ENCODE results near the gene MYL5.
"Not testable (repeated sequence)": the region's sequence is repeated elsewhere in the genome, so short reads cannot be mapped to it uniquely, and the experiment has no call there.

MYL5 gene

DNA sequence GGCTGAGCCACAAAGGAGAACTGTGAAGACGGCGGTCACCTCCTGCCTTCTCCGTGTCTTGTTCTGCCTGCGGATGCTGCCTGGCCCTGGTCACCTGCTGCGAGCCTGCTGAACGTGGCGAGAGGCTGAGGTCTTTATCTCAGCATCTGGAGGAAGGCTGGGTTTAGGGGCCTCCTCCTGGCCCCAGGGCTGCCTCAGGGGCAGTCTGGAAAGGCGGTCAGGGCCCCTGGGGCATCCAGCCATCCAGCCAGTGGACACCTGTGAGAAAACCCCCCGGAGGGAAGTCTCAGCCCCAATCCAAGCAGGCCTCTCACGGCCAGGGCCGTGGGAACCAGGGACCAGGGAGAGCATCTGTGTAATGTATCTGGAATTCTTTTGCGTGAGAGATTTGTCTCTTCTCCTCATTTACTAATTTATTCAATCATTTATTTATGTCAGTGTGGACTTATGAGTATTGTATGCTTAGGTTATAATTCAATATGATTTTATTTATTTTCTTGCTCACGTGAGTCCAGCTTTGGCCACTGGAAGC lies 37.6 kb upstream of the MYL5 start:
- DNase-seq (ENCODE audit: low spot score): no peak

DNA sequence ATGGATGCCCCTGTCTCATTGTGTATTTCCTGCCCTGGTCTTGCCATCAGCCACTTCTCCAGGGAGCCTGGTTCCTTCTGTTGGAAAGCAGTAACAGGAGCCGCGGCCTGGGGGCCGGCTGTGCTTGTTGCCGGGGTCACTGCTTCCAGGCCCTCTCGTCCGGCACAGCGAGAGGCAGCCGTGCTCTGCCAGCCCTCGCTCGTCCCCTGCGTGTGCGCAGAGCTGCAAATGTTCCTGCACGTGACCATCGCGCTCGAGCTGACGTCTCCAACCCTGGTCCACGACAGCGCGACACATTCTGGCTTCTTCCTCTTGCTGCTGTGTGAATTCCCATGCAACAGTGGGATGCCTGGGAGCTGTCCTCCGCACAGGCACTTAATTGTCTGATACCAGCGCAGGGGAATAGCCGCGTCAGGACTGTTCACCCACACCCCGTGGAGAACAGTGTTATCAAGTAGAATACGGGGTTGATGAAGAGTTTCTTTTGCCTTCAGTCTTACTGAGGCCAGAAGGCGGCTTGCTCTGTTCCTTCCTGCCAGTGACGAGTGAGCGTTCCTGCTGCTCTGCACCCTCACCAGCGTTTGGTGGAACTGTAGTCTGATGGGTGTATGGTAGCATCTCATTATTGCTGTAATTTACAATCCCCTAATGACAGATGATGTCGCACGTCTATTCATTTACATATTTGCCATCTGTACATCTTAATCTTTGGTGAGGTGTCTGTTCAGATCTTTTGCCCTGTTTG lies 36.6 kb upstream of the MYL5 start:
- no peak for DNase-seq (ENCODE audit: low spot score)

DNA sequence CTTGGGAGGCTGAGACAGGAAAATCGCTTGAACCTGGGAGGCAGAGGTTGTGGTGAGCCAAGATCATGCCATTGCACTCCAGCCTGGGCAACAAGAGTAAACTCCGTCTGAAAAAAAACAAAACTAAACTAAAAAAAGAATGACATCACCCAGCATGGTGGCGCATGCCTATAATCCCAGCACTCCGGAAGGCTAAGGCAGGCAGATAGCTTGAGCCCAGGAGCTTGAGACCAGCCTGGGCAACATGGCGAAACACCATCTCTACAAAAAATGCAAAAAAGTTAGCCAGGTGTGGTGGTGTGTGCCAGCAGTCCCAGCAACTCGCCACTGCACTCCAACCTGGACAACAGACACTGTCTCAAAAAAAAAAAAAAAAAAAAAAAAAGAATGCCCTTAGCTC lies 32.0 kb upstream of the MYL5 start:
- DNase-seq (ENCODE audit: low spot score): not testable (repeated sequence)

DNA sequence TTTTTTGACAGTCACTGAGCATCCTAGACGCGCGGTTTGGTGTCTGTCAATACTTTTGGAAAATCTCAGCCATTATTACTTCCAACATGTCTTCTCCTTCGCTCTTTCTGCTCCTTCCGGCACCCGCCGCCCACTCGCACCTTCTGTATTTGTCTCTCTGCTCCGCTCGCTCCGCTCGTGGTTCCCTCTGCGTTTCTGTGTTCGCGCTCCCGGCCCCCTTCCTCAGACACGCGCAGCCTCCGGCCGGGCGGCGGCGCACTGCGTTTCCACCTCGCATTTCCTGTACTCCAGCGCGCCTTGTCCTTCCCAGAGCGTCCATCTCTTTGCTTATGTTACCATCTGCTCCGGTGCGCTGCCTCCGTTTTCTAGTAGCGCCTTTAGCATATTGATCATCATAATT lies 27.9 kb upstream of the MYL5 start:
- DNase-seq (ENCODE audit: low spot score): no peak

DNA sequence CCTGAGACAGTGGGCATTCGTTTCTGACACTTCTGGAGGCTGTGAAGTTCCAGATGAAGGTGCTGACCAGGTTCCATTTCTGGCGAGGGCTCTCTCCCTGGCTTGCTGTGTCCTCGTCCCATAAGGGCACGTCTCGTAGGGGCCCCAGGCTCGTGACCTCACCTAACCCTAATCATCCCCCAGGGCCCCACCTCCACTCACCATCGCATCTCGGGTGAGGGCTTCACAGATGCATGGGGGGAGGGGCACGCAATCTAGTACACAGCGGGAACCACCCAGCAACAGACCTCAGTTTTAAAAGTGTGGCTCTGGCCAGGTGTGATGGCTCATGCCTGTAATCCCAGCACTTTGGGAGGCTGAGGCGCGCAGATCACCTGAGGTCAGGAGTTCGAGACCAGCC lies 26.9 kb upstream of the MYL5 start:
- no peak for DNase-seq (ENCODE audit: low spot score)

DNA sequence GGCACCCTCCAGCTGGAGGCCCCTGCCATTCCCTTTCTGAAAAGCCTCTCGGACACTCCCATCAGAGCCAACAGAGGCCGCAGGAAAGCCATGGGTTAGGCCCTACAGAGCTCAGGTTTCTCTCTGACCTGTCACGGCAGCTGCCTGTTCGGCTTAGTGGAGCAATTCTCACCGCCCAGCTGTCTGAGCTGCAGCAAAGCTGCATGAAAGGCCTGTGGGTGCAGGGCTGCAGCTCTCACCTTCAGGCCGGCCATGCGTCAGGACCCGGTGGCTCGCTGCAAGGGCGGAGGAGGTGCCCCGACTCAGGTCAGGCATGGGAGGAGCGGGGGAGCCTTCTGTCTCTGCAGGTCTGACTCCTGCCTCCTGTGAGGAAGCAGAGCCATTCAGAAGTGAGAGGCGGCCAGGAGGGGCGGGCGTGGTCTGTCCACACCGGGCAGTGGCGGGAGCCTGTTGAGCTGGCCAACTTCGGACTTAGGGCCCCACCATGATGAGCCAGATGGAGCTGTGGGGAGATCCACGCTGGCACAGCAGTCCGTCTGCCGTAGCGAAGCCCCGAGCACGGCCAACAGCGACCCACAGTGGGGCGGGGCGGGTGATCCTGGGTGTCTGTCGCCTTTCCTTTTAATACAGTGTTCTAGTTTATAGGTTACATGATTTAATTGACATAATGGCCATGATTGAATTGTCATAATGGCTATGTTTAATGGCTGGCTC lies 25.6 kb upstream of the MYL5 start:
- no peak for DNase-seq (ENCODE audit: low spot score)

DNA sequence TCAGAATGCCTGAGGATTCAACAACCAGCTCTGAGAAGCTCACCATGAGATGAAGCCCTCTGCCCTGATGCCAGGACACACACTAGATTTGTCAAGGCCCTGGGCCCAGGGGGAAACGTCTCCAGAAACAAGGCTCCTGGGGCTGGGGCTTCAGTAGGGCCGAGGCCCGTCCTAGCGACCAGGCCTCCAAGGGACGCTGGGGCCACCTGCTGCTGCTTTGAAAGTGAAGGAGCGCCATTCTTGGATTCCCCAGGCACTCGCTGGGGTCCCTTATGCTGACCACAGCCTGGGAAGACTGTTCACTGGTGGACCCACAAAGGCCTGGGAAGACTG lies 25.1 kb upstream of the MYL5 start:
- DNase-seq (ENCODE audit: low spot score): no peak

DNA sequence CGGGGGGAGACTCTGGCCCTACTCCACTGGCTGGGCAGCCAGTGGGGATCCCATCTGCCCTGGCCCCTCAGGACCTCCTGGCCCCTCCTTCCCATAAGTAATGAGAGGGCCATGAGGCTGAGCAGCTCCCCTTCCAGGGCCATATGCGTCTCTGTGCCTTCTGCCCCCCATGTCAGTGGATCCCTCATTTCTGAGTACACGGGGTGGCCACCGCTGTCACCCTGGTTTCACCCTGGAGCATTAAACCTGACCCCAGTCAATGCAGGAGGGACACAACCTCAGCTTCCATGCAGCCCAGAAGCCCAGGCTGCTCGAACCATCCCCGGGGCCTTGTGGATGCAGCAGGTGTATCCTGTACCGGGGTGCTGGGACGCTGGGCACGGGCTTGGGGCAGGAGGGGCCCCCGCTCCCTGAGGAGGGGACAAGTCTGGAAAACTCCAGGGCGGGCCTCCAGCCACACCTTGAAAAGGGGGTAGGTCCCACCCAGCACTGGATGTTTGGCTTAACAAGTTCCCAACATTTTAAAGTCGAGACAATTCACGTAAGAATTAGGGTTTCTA lies 24.5 kb upstream of the MYL5 start:
- no peak for DNase-seq (ENCODE audit: low spot score)

DNA sequence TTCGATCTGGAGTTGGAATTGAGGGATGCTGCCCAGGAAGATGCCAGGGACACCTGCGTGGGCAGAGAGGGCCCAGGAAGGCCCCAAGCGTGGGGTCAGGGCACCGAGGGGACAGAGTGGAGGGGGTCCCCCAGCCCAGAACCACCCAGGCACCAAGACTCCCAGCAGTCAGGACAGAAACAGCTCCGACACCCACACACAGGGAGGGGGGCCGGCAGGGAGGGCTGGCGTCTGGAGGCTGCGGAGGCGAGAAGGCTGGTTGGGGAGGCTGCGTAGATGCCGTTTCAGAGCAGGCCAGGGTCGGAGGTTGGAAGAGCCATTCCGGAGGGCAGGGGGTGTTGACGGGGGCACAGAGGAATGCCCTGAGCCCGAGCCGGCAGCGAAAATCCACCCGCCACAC lies 23.9 kb upstream of the MYL5 start:
- DNase-seq (ENCODE audit: low spot score): no peak

DNA sequence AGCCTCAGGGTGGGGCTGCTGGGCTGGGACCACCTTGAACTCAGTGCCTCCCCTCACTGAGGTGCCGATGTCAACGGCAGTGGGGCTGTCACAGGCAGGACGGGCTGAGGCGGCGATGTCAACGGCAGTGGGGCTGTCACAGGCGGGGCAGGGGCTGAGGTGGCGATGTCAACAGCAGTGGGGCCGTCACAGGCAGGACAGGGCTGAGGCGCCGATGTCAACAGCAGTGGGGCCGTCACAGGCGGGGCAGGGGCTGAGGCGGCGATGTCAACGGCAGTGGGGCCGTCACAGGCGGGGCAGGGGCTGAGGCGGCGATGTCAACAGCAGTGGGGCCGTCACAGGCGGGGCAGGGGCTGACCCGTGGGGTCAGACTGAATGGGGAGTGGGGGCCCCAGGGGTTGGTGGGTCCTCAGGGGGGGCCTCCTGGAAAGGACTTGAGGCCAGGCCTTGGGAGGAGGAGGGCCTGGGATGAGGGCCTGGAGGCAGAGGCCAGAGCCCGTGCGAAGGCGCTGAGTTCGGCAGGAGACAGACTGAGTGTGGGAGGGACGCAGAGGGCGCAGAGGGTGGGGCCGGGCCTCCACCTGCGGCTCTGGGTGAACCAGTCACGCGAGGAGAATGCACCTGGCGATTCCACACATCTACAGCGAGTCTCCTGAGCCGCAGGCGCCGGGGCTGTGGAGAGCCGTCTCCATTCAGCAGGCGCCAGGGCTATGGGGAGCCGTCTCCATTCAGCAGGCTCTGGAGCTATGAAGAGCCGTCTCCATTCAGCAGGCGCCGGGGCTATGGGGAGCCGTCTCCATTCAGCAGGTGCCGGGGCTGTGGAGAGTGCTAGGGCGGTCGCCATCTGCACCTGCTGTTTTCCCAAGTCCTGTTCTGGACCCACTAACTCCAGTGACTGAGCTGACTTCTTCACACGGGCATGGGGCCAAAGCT lies 23.1 kb upstream of the MYL5 start:
- DNase-seq (ENCODE audit: low spot score): no peak

DNA sequence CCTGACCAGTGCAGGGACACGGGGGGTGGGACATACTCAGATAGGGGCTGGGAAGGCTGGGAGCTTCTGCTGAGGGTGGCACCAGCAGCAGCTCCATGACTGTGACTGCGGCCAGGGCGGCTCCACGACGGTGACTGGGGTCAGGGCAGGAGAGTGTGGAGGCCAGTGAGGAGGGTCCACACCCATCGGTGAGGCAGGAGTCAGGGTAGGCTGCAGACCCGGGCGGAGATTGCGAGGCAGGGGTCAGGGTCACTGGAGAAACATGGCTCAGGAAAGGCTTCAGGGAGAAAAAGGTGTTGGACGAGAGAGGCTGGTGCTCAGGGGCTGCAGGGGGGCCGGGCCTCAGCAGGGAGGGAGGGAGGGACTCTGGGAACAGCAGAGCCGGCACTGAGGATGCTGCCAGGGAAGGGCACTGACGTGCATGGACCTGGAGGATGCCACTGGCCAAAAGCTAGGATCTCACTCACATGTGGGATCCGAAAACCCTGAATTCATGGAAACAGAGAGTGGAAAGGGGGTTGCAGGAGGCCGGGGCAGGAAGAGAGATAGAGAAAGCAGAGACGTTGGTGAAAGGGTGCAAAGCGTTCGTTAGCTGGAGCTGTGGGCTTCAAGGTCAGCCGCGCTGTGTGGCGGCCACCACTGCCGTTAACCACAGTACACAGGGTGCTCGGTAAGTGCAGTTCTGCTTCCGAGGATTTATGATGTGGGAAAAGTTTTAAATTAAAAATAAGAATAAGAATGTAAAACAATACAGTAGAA lies 22.3 kb upstream of the MYL5 start:
- no peak for DNase-seq (ENCODE audit: low spot score)

DNA sequence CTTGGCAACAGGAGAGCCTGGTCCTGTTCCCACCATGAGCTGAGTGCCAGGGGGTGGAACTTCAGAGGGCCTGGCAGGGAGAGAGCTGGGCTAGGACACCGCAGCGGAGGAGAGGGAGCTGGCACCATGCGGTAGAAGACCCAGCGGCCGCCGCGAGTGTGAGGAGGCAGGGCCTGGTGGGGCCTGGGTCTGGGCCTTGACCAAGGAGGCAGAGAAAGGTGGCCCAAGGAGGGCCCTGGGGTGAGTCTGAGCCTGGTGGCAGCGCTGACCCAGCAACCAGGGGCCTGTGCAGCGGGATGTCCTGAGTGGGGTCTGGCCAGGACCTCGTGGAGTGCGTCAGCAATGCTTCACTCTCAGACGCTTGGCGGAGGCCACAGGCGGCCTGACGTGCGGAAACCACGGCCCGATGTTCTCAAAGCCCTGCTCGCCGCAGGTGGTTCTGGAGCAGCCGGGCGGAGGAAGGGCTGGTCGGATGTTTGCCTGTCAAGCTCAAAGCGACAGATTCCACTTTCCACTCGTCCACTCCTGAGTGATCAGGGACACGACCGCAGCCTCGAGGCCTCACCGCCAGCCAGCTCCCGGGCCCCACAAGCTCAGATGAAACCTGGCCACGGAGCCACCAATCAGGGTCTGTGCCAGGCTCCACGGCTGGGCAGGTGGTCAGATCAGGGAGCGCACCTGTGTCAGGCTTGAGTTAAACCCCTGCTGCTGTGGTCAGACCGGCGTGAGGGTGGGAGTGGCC lies 21.1 kb upstream of the MYL5 start:
- DNase-seq (ENCODE audit: low spot score): no peak

DNA sequence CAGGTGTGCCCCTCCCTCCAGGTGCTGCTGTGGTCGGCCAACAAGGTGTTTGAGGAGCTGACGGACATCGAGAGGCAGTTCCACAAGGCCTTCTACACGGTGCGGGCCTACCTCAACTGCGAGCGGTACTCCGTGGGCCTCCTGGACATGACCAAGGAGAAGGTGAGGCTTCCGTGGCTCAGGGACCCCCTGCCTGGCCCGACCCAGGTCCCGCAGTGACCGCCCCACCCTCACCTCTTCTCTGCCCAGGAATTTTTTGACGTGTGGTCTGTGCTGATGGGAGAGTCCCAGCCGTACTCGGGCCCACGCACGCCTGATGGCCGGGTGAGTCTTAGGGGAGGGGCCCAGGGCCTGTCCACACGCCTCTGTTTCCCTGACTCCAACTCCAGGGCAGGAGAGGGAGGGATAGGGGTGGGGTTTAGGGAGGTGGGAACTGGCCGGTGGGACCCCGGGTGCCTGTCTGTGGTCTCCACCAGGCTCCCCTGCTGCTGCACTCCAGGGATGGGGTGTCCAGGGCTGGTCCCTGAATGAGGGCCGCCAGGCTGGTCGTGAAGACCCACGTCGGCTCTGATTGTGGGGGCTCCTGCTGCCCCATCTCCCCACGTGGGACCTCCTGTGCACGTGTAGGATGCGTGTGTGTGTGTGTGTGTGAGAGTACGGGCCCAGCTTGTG lies 20.4 kb upstream of the MYL5 start:
- no peak for DNase-seq (ENCODE audit: low spot score)

DNA sequence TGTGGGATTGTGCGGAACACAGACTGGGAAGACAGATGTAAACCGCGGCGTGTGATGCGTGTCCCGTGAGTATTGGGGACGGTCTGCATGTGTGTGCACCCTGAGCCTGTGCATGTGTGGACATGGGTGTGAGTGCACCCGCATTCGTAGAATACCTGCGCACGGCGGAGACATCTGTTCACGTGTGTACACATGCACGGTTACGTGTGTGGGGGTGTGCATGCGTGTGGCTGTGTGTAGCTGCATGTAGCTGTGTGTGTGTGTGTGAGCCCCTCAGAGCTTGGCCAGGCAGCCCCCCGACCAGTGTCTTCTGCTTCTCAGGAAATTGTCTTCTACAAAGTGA lies 19.9 kb upstream of the MYL5 start:
- DNase-seq (ENCODE audit: low spot score): no peak

DNA sequence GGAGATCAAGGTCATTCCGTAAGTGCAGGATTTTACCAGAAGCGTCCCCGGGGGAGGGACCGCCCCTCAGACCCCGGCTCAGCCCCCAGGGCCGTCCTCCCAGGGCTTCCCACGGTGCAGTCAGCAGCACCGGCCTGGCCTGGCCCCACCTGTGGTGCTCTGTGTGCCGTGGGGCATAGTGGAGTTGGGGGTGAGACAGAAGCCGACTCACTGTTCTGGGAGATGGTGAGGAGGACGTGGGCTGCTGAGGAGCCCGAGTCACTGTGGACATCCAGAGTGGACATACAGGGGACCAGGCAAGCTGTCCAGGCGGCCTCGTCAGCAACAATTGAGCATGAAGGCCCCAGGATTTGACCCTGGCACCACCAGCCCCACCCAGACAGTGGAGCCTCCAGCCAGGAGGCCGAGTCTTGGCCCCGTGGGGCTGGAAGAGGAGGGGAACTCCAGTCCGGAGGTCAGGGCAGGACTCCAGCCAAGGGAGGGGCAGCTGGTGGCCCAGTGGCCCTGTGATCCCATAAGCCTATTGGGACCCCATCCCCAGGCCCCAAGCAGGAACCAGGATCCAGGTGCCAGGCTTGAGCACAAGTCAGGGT lies 19.4 kb upstream of the MYL5 start:
- DNase-seq (ENCODE audit: low spot score): no peak

DNA sequence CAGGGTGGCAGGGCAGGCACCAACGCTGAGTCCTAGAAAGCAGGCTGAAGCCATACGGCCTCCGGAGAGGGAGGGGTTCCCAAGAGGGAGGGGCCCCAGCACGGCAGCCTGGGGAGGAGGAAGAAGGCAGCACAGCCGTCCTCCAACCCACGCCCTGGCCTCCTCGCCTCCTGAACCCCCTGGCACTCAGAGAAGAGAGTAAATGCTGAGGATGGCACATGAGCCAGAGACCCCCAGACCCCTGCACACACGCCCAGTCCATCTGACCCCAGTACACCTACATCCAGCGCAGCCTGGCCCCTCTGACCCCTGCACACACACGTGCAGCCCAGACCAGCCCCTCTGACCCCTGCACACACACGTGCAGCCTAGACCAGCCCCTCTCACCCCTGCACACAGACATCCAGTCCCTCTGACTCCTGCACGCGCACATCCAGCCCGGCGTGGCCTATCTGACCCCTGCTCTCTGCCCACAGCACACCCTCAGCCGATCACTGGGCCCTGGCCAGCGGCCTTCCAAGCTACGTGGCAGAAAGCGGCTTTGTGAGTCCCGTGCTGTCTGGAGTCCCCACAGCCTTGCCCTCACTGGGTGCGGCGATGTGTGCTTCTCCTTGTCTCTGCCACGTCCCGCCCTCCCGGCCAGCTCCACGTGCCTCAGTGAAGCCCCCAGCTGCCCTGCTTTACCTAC lies 18.7 kb upstream of the MYL5 start:
- no peak for DNase-seq (ENCODE audit: low spot score)

DNA sequence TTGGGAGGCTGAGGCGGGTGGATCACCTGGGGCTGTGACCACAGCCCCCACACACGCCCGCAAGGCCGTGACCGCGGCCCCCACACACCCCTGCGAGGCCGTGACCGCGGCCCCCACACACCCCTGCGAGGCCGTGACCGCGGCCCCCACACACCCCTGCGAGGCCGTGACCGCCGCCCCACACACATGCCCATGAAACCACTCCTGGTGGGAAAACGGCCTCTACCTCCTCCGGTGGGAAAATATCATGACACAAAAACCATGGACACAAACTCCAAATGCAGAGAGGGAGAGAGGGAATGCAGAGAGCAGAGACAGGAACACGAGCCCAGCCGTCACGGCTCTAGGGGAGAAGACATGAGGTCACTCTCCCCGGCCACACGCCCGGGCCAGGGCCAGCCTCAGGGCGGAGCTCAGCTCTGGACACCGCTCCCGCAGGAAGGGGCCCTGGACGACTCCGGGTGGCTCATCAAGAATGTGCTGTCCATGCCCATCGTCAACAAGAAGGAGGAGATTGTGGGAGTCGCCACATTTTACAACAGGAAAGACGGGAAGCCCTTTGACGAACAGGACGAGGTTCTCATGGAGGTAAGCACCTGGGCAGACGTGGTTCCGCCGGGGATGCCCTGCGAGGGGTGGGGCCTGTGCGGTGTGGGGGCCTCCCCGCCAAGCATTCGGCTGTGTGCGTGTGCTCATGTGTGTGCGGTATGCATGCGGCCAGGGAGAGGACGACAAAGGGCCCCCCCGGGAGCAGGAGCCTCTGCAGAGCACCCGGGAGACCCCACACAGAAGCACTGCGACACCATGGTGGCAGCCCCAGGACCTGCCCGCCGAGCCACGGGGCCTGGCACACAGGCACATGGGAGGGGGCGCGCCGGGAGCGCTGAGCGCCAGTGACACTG lies 17.7 kb upstream of the MYL5 start:
- no peak for DNase-seq (ENCODE audit: low spot score)

DNA sequence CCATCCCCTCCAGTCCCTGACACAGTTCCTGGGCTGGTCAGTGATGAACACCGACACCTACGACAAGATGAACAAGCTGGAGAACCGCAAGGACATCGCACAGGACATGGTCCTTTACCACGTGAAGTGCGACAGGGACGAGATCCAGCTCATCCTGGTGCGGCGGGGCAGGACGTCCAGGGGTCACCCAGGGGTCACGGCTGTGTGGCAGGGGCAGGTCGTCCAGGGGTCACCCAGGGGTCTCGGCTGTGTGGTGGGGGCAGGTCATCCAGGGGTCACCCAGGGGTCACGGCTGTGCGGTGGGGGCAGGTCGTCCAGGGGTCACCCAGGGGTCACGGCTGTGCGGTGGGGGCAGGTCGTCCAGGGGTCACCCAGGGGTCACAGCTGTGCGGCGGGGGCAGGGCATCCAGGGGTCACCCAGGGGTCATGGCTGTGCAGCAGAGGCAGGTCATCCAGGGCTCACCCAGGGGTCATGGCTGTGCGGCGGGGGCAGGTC lies 17.0 kb upstream of the MYL5 start:
- no peak for DNase-seq (ENCODE audit: low spot score)
